Astrocyte of the cerebellum (primary cell): ENCODE data around the gene HSDL2.

ENCODE experiments used
- DNase-seq: peaks from one replicate; pipeline ENCODE4 v3.0.0-alpha.2; 2011; ENCODE audit warnings: low read depth
- H3K4me3 ChIP-seq: 2 replicates; pipeline ENCODE4 v1.5.1; 2011; ENCODE audit warnings: mild to moderate bottlenecking, low read depth, low read length, moderate library complexity
- in situ Hi-C: cut with HindIII; loops from 2 replicates; pipeline ENCODE4 v1.10.0; 2017; ENCODE audit warnings: low sequenced_read_pairs
- TF ChIP-seq, protein P1 (sequence below): IDR thresholded peaks from 2 replicates; pipeline ENCODE4 v1.5.1; 2012; ENCODE audit warnings: low read length, low read depth, moderate library complexity, mild to moderate bottlenecking; ENCODE audit errors: missing control alignments

The HSDL2 gene

DNA sequence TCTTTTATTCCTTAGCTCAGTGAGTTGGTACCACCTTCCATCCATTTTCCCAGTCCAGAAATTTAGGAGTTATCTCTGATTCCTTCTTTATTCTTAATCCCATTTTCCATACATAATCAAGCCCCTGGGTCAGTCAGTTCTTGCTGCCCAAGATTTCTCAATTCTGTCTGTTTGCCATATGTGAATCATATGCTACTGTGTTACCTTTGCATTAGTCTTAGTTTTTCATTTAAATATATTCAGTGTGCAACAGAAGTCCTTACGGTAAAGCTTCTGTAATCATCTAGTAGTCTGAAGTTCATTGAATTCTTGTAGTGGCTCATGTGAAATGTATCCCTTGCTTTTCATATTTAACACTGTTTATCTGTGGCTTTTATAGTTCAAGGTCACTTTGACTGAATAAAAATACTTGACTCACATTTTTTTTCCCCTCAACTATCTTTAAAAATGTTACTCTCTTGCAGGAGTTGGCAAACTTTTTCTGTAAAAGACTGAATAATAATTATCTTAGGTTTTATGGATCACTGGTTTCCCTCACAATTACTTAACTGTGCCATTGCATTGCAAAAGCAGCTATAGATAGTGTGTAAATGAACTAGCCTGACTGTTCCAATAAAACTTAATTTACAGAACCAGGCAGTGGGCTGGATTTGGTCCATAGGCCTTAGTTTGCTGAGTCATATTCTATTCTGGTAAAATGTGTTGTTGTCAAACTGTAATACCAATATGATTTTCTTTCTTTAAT, 113.7 kb downstream of the HSDL2 start:
- DNase-seq, result peak; percentile 29
- H3K4me3 ChIP-seq, result no peak overlapping the region
- TF ChIP-seq, protein P1, sequence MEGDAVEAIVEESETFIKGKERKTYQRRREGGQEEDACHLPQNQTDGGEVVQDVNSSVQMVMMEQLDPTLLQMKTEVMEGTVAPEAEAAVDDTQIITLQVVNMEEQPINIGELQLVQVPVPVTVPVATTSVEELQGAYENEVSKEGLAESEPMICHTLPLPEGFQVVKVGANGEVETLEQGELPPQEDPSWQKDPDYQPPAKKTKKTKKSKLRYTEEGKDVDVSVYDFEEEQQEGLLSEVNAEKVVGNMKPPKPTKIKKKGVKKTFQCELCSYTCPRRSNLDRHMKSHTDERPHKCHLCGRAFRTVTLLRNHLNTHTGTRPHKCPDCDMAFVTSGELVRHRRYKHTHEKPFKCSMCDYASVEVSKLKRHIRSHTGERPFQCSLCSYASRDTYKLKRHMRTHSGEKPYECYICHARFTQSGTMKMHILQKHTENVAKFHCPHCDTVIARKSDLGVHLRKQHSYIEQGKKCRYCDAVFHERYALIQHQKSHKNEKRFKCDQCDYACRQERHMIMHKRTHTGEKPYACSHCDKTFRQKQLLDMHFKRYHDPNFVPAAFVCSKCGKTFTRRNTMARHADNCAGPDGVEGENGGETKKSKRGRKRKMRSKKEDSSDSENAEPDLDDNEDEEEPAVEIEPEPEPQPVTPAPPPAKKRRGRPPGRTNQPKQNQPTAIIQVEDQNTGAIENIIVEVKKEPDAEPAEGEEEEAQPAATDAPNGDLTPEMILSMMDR, result no peak
- in situ Hi-C loops, result no loop called here

DNA sequence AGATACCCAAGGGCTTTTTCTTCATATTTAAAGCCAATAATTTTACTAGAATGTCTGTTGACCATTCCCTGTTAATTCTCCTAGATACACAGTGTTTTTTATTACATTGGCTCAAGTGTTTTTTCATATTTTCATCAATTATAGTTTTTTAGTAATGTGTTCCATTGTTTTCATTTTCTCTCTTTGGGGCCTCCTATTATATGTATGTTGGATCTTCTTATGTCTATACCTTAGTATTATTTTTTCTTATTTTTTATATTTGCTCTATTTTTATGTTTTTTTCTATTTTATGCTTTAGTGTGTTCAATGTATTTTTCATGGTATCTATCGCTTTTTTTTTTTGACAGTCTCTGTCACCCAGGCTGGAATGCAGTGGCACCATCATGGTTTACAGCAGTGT, 114.2 kb downstream of the HSDL2 start:
- no peak for DNase-seq
- in situ Hi-C loops, result no loop called here
- TF ChIP-seq, protein P1, result no peak
- H3K4me3 ChIP-seq, result no peak overlapping the region

DNA sequence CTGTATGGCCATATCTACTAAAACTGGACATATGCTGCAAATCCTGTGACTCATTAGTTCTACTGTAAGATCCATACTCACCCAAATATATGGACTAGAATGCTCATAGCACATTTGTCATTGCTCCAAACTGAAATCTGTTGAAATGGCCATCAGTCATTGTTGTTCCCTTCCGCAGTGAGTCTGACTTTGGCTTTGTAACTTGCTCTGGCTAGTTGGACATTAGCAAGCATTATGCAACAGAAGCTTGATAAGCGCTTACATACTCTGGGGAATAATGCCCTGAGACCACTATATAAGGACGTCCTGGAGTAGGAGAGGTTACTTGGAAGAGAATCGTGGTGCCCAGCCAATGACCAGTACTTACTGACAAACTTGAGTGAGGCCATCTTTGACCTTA, 115.7 kb downstream of the HSDL2 start:
- TF ChIP-seq, protein P1, result no peak
- H3K4me3 ChIP-seq, result no peak overlapping the region
- in situ Hi-C loops, result no loop called here
- DNase-seq, result no peak

DNA sequence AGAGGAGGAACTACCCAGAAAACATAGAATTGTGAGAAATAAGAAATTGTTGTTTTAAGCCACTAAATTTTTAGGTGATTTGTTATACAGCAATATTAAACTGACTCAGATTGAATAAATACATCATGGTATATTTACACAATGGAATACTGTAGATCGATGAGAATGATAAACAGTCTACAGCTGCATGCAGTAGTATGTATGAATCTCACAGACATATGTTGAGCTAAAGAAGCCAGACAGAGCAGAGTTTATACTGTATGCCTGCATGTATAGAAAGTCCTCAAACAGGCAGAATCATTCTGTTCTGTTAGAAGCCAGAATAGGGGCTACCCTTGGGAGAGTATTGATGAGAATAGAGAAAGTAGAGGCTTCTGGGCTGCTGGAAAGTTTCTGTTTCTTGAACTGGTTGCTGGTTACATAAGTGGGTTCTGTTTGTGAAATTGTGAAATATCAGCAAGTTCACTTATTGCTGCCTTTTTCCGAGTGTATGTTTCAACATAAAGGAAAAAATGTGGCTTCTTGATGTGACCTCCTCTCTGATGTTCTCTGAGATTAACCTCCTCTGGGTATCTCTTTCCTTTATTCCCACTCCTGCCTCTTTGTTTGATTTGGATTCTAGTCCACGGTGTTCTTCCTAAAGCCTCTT, 116.3 kb downstream of the HSDL2 start:
- in situ Hi-C loops, result no loop called here
- no peak overlapping the region for H3K4me3 ChIP-seq
- TF ChIP-seq, protein P1, result no peak
- no peak for DNase-seq

DNA sequence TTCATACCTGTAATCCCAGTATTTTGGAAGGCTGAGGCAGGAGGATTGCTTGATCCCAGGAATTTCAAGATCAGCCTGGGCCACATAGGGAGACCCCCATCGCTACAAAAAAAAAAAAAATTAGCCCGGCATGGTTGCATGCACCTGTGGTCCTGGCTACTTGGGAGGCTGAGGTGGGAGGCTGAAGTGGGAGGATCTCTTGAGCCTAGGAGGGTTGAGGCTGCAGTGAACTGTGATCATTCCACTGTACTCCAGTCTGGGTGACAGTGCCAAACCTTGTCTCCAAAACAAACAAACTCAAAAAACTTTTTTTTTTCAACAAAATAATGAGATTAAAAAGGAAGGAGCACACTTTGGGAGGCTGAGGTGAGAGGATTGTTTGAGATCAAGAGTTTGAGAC, 120.9 kb downstream of the HSDL2 start:
- no peak overlapping the region for H3K4me3 ChIP-seq
- in situ Hi-C loops, result no loop called here
- DNase-seq, result no peak
- TF ChIP-seq, protein P1, result no peak

DNA sequence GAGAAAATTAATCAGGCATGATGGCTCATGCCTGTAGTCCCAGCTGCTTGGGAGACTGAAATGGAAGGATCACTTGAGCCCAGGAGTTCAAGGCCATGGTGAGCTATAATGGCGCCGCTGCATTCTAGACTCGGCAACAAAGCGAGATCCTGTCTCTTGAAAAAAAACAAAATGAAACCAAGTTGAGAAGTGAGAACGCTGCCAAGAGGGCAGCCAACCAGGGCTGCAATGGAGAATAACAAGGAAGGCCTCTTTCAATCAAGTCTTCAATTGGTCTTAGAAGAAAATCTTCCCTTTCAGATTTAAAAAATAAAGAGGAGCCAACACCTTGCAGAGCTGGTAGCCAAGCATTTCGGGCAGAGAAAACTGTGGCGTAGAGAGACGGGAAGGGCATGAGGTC, 121.4 kb downstream of the HSDL2 start:
- no peak for DNase-seq
- TF ChIP-seq, protein P1, result no peak
- H3K4me3 ChIP-seq, result no peak overlapping the region
- in situ Hi-C loops, result no loop called here
